Naive thymus-derived CD4-positive, alpha-beta T cell (primary cell): ENCODE results near the gene TRAF2. TPM values are rescaled to one million over a fixed set of nuclear protein-coding genes. Genes with fewer than 3 reads are reported as not detected.
A peak's percentile ranks its signal among the peaks of the same experiment; 100 is the strongest.
"Not testable (repeated sequence)": the region's sequence is repeated elsewhere in the genome, so short reads cannot be mapped to it uniquely, and the experiment has no call there.

Source experiments
- ATAC-seq: fragments of 150-1000 bp; cut with Tn5 transposase; 2 replicates; pipeline ENCODE4 v1.10.0; 2021; ENCODE audit warnings: mild to moderate bottlenecking, moderate library complexity
- CTCF ChIA-PET: fragments of 350-600 bp; sonication (Branson Sonifier 250); formaldehyde crosslinking; loops from one replicate; lab custom pipeline; 2021; ENCODE audit warnings: antibody characterized with exemption; lab: Charles Lee
- POLR2A ChIA-PET: fragments of 350-600 bp; sonication (Branson Sonifier 250); formaldehyde crosslinking; loops from one replicate; lab custom pipeline; 2021; ENCODE audit warnings: antibody characterized with exemption, inconsistent platforms; lab: Charles Lee
- DNase-seq, 9 donors: peaks; one replicate each; pipeline versions ENCODE4 v3.0.0 to v3.0.0-alpha.2; 2020 to 2022; ENCODE audit warnings: mixed read lengths in 1 of 9
- H3K27ac ChIP-seq: one replicate; pipeline ENCODE4 v1.7.0; 2013; ENCODE audit warnings: mild to moderate bottlenecking, low read depth, low read length, moderate library complexity
- H3K27me3 ChIP-seq, 2 donors: one replicate each; pipeline ENCODE4 v1.7.0; 2013; ENCODE audit warnings: low read length in 2 of 2, mild to moderate bottlenecking in 2 of 2, moderate library complexity in 2 of 2; ENCODE audit not compliant: control insufficient read depth in 2 of 2, insufficient read depth in 2 of 2
- H3K36me3 ChIP-seq, 3 experiments: 1 replicate in 2 of 3; 2 replicates in 1 of 3; pipeline ENCODE4 v1.7.0; 2013; ENCODE audit warnings: low read length in 3 of 3, mild to moderate bottlenecking in 3 of 3, moderate library complexity in 1 of 3; ENCODE audit not compliant: insufficient read depth in 3 of 3, control insufficient read depth in 2 of 3
- H3K4me1 ChIP-seq, 2 donors: one replicate each; pipeline ENCODE4 v1.7.0; 2013; ENCODE audit warnings: low read length in 2 of 2, mild to moderate bottlenecking in 2 of 2, moderate library complexity in 1 of 2; ENCODE audit not compliant: control insufficient read depth in 2 of 2, insufficient read depth in 2 of 2
- H3K4me3 ChIP-seq: 2 replicates; pipeline ENCODE4 v1.7.0; 2013; ENCODE audit warnings: mild to moderate bottlenecking, low read length
- H3K9me3 ChIP-seq, 3 experiments: 1 replicate in 2 of 3; 2 replicates in 1 of 3; pipeline ENCODE4 v1.7.0; 2013; ENCODE audit warnings: low read length in 3 of 3; ENCODE audit not compliant: control insufficient read depth in 2 of 3
- H3K27ac Mint-ChIP-seq, 9 donors: one replicate each; pipeline ENCODE4 v1.8.0; 2020 to 2022; ENCODE audit warnings: mixed read lengths in 9 of 9, mild to moderate bottlenecking in 8 of 9, moderate library complexity in 5 of 9, inconsistent platforms in 2 of 9
- H3K27me3 Mint-ChIP-seq, 5 donors: one replicate each; pipeline ENCODE4 v1.8.0; 2021 to 2022; ENCODE audit warnings: mixed read lengths in 5 of 5, mild to moderate bottlenecking in 1 of 5
- H3K36me3 Mint-ChIP-seq, 5 donors: one replicate each; pipeline ENCODE4 v1.8.0; 2020 to 2022; ENCODE audit warnings: mixed read lengths in 5 of 5, mild to moderate bottlenecking in 3 of 5, inconsistent platforms in 1 of 5
- H3K4me1 Mint-ChIP-seq, 7 donors: one replicate each; pipeline ENCODE4 v1.8.0; 2020 to 2022; ENCODE audit warnings: mixed read lengths in 7 of 7, mild to moderate bottlenecking in 3 of 7, inconsistent platforms in 1 of 7
- H3K4me3 Mint-ChIP-seq, 10 donors: one replicate each; pipeline ENCODE4 v1.8.0; 2020 to 2022; ENCODE audit warnings: mild to moderate bottlenecking in 10 of 10, mixed read lengths in 10 of 10, moderate library complexity in 6 of 10, inconsistent platforms in 2 of 10
- H3K9me3 Mint-ChIP-seq, 11 donors: one replicate each; pipeline ENCODE4 v1.8.0; 2020 to 2022; ENCODE audit warnings: mixed read lengths in 11 of 11, mild to moderate bottlenecking in 4 of 11, inconsistent platforms in 1 of 11, moderate library complexity in 1 of 11
- intact Hi-C, 2 donors: fragments of 100-400 bp; cut with micrococcal nuclease; formaldehyde crosslinking; loops; one replicate each; pipeline ENCODE4 v1.15.1; 2023
- polyA plus RNA-seq, 2 donors: library from polyadenylated mRNA; unstranded; fragments of 300-500 nt; fragmentation: Illumina TruSeq; gene quantifications; one replicate each; pipeline ENCODE4 v1.2.3, GENCODE V29; 2021
- total RNA-seq, 6 experiments: library from RNA in 5 of 6; stranded (reverse) in 5 of 6; gene quantifications; 1 replicate in 5 of 6; 2 replicates in 1 of 6; pipeline ENCODE4 v1.2.3 and lab custom pipeline; 2021 to 2026

Gene TRAF2
- total and polyA plus RNA-seq, 7 experiments from 2014 or later, result 11.9 to 72.8 (median 29.1) TPM

GRCh38 chr9:136843801-136844740 is 42.2 kb upstream of the TRAF2 start:
- POLR2A ChIA-PET, result interaction anchor here (1.4 to 1.9 kb wide), 2 partner anchors 36 to 38 kb away, joined by 3 to 7 read pairs; partner anchors contain the start of gene RABL6

GRCh38 chr9:136844761-136845464 is 41.4 kb upstream of the TRAF2 start:
- Mint-ChIP-seq H3K4me3 (peak overlapping the region in 4 of 10 donors; percentile 20 to 58 (median 23)), H3K27ac (peak overlapping the region in 1 of 9 donors; percentile 58)

More at GRCh38 chr9:136843801-136844740, 42.2 kb upstream of the TRAF2 start:
- not testable (repeated sequence) for H3K4me3 ChIP-seq, H3K36me3 Mint-ChIP-seq, H3K9me3 Mint-ChIP-seq, H3K27me3 ChIP-seq, H3K27ac ChIP-seq, H3K9me3 ChIP-seq
- peaks cover 0 to 12% (median 0%) of the 10 kb centered on the region in 3 experiments for H3K36me3 ChIP-seq
- H3K4me3 Mint-ChIP-seq, result peak overlapping the region; percentile 55 to 72 (median 66)
- H3K4me1 ChIP-seq, result peaks cover 15% of the 10 kb centered on the region in 2 donors
- ATAC-seq (peak; percentile 42), DNase-seq (peak; percentile 35 to 74 (median 52))
- CTCF ChIA-PET, result interaction anchor here (0.6 to 1.4 kb wide), 4 partner anchors 24 to 191 kb away, joined by 3 to 5 read pairs (median 3); no protein-coding TSS in a partner anchor
- H3K27ac Mint-ChIP-seq, result peak overlapping the region in 2 of 9 donors; percentile 12 to 59
- H3K27me3 Mint-ChIP-seq, result peaks cover 0 to 20% (median 0%) of the 10 kb centered on the region in 5 donors
- intact Hi-C loops, result loop anchor here in 1 of 2 donors (1.0 kb wide), 1 partner anchor 22 kb away; the partner anchor contains the start of gene EDF1
- H3K4me1 Mint-ChIP-seq, result peaks cover 8 to 24% (median 20%) of the 10 kb centered on the region in 7 donors

GRCh38 chr9:136845465-136846260 is 40.7 kb upstream of the TRAF2 start:
- DNase-seq, result no peak
- peaks cover 0 to 21% (median 0%) of the 10 kb centered on the region in 5 donors for H3K27me3 Mint-ChIP-seq
- H3K9me3 ChIP-seq, result no peaks in the 10 kb centered on the region
- no peaks in the 10 kb centered on the region for H3K9me3 Mint-ChIP-seq
- H3K4me3 Mint-ChIP-seq, result peak overlapping the region in 4 of 10 donors; percentile 21 to 90 (median 47)
- peaks cover 5 to 25% (median 22%) of the 10 kb centered on the region in 7 donors for H3K4me1 Mint-ChIP-seq
- peaks cover 0 to 5% (median 0%) of the 10 kb centered on the region in 3 experiments for H3K36me3 ChIP-seq
- peaks cover 0 to 10% (median 0%) of the 10 kb centered on the region in 5 donors for H3K36me3 Mint-ChIP-seq
- H3K4me3 ChIP-seq, result no peak overlapping the region
- POLR2A ChIA-PET, result no interaction called here
- H3K27ac ChIP-seq, result no peak overlapping the region
- H3K4me1 ChIP-seq, result peaks cover 21 to 22% of the 10 kb centered on the region in 2 donors
- CTCF ChIA-PET, result no interaction called here
- no peaks in the 10 kb centered on the region for H3K27me3 ChIP-seq
- H3K27ac Mint-ChIP-seq, result peak overlapping the region in 1 of 9 donors; percentile 58
- ATAC-seq, result no peak
- intact Hi-C loops, result loop anchor here (5.0 kb wide), 4 partner anchors 57 to 322 kb away; partner anchors contain the start of genes MAN1B1 (in 1 of the 2) and NPDC1 (in 1 of the 2)

More at GRCh38 chr9:136844761-136845464, 41.4 kb upstream of the TRAF2 start:
- DNase-seq (no peak), ATAC-seq (no peak)
- Histone ChIP-seq H3K4me1 (peaks cover 17 to 18% of the 10 kb centered on the region in 2 donors), H3K27me3 (no peaks in the 10 kb centered on the region), H3K4me3 (no peak overlapping the region), H3K27ac (no peak overlapping the region), H3K36me3 (peaks cover 0 to 8% (median 0%) of the 10 kb centered on the region in 3 experiments), H3K9me3 (no peaks in the 10 kb centered on the region)
- CTCF ChIA-PET, result no interaction called here
- peaks cover 8 to 25% (median 22%) of the 10 kb centered on the region in 7 donors for H3K4me1 Mint-ChIP-seq
- POLR2A ChIA-PET, result interaction anchor here (1.4 kb wide), 1 partner anchor 37 kb away, joined by 3 read pairs; the partner anchor contains the start of gene RABL6
- peaks cover 0 to 10% (median 2%) of the 10 kb centered on the region in 5 donors for H3K36me3 Mint-ChIP-seq
- intact Hi-C loops, result loop anchor here (5.0 kb wide), 4 partner anchors 57 to 322 kb away; partner anchors contain the start of genes MAN1B1 (in 1 of the 2) and NPDC1 (in 1 of the 2)
- peaks cover 0 to 21% (median 0%) of the 10 kb centered on the region in 5 donors for H3K27me3 Mint-ChIP-seq
- no peaks in the 10 kb centered on the region for H3K9me3 Mint-ChIP-seq

DNA sequence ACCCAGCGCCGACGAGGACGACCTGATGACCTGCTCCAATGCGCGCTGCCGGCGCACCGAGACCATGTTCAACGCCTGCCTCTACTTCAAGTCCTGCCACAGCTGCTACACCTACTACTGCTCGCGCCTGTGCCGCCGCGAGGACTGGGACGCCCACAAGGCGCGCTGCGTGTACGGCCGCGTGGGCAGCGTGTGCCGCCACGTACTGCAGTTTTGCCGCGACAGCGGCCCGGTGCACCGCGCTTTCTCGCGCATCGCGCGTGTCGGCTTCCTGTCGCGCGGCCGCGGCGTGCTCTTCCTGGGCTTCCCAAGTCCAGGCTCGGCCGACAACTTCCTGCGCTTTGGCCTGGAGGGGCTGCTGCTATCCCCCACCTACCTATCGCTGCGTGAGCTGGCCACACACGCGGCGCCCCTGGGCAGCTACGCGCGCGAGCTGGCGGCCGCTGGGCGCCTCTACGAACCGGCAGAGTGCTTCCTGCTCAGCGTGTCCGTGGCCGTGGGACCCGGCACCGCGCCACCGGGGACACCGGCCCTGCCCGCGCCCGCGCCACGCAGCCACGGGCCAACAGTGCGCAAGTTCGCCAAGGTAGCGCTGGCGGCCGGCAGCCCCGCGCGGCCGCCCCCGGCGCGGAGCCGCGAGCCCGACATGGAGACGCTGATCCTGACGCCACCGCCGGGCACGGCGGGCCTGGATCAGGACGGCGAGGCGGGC is 39.8 kb upstream of the TRAF2 start:
- H3K4me3 ChIP-seq, result no peak overlapping the region
- Mint-ChIP-seq H3K4me1 (peaks cover 5 to 25% (median 20%) of the 10 kb centered on the region in 7 donors), H3K4me3 (peak overlapping the region in 8 of 10 donors; percentile 21 to 90 (median 64)), H3K9me3 (no peaks in the 10 kb centered on the region), H3K27ac (peak overlapping the region in 2 of 9 donors; percentile 55 to 81), H3K27me3 (peaks cover 0 to 21% (median 0%) of the 10 kb centered on the region in 5 donors), H3K36me3 (peaks cover 0 to 10% (median 0%) of the 10 kb centered on the region in 5 donors)
- peaks cover 0 to 12% (median 0%) of the 10 kb centered on the region in 3 experiments for H3K36me3 ChIP-seq
- H3K4me1 ChIP-seq, result peaks cover 21 to 22% of the 10 kb centered on the region in 2 donors
- H3K27me3 ChIP-seq, result no peaks in the 10 kb centered on the region
- ChIA-PET CTCF (no interaction called here), POLR2A (interaction anchor here (0.8 to 0.9 kb wide), 2 partner anchors 40 to 106 kb away, joined by 3 to 4 read pairs; partner anchors contain the start of gene TRAF2)
- H3K27ac ChIP-seq, result no peak overlapping the region
- no peaks in the 10 kb centered on the region for H3K9me3 ChIP-seq
- intact Hi-C loops, result loop anchor here (1.0 to 5.0 kb wide), 5 partner anchors 56 to 321 kb away; partner anchors contain the start of genes MAN1B1 (in 1 of the 2) and NPDC1 (in 1 of the 2)
- DNase-seq, result no peak
- no peak for ATAC-seq

DNA sequence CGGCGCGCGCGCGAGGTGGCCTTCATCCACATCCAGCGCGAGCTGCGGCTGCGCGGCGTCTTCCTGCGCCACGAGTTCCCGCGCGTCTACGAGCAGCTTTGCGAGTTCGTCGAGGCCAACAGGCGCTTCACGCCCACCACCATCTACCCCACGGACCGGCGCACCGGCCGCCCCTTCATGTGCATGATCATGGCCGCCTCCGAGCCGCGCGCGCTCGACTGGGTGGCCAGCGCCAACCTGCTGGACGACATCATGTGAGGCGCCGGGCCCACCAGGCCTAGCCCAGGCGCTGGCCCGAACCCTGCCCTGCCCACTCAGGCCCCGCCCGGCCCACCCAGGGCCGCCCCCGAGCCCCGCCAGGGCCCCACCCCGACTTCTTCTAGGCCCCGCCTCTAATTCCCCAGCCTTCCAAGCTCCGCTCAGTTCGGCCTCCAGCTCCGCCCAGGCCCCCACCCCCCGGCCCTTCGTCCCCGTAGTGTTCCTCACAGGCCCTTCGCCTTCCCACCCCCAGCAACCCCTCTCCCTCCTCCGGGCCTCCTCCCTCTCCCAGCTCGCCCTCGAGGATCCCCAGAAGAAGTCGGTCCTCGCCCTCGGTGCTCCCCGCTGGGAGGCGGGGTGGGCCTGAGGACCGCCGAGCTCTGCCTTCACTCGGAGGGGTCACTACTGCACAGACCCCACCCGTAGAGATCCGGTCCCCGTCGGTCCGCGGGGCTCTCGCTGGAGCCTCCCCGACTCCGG is 39.1 kb upstream of the TRAF2 start:
- peaks cover 0 to 21% (median 0%) of the 10 kb centered on the region in 5 donors for H3K27me3 Mint-ChIP-seq
- ATAC-seq (no peak), DNase-seq (no peak)
- H3K4me1 Mint-ChIP-seq, result peaks cover 2 to 22% (median 17%) of the 10 kb centered on the region in 7 donors
- peaks cover 19 to 21% of the 10 kb centered on the region in 2 donors for H3K4me1 ChIP-seq
- no peaks in the 10 kb centered on the region for H3K9me3 ChIP-seq
- H3K9me3 Mint-ChIP-seq, result no peaks in the 10 kb centered on the region
- ChIA-PET CTCF (no interaction called here), POLR2A (interaction anchor here (0.7 to 1.2 kb wide), 5 partner anchors 16 to 182 kb away, joined by 3 to 5 read pairs (median 3); partner anchors contain the start of gene TRAF2)
- peaks cover 0 to 10% (median 0%) of the 10 kb centered on the region in 5 donors for H3K36me3 Mint-ChIP-seq
- peak overlapping the region; percentile 79 to 97 (median 86) for H3K4me3 Mint-ChIP-seq
- no peak overlapping the region for H3K27ac ChIP-seq
- intact Hi-C loops, result loop anchor here (1.0 to 5.0 kb wide), 5 partner anchors 55 to 320 kb away; partner anchors contain the start of genes MAN1B1 (in 1 of the 2) and NPDC1 (in 1 of the 2)
- peaks cover 0 to 12% (median 0%) of the 10 kb centered on the region in 3 experiments for H3K36me3 ChIP-seq
- H3K4me3 ChIP-seq, result peak overlapping the region; percentile 53
- H3K27ac Mint-ChIP-seq, result peak overlapping the region in 2 of 9 donors; percentile 21 to 92
- H3K27me3 ChIP-seq, result no peaks in the 10 kb centered on the region
